OCI-LY1 (cell line): ENCODE data around the gene PCDHGA5.

ENCODE experiments used
- H2AFZ ChIP-seq: fragments of 200-600 bp; sonication (generic), shearing (Covaris generic); 2 replicates; pipeline ENCODE4 v1.6.0; 2014; ENCODE audit warnings: antibody characterized with exemption, mild to moderate bottlenecking, low read length
- H3F3A ChIP-seq: fragments of 200-600 bp; sonication (generic), shearing (Covaris generic); 2 replicates; pipeline ENCODE4 v1.6.0; 2014; ENCODE audit warnings: mild to moderate bottlenecking, antibody characterized with exemption, low read length, moderate library complexity; ENCODE audit not compliant: insufficient read depth
- H3K27ac ChIP-seq: fragments of 200-600 bp; sonication (generic); 2 replicates; pipeline ENCODE4 v1.5.1; 2014; ENCODE audit warnings: low read length, mixed run types, mild to moderate bottlenecking, low read depth; ENCODE audit not compliant: poor library complexity, severe bottlenecking
- H3K27me3 ChIP-seq: fragments of 200-600 bp; sonication (generic); 2 replicates; pipeline ENCODE4 v1.6.0; 2014; ENCODE audit warnings: antibody characterized with exemption, mild to moderate bottlenecking, low read length, moderate library complexity; ENCODE audit not compliant: insufficient read depth
- H3K36me3 ChIP-seq: fragments of 200-600 bp; sonication (generic); 2 replicates; pipeline ENCODE4 v1.6.1; 2014; ENCODE audit warnings: mild to moderate bottlenecking, antibody characterized with exemption, low read length, moderate library complexity, mixed read lengths; ENCODE audit not compliant: insufficient read depth
- H3K4me1 ChIP-seq: fragments of 200-600 bp; sonication (generic); 2 replicates; pipeline ENCODE4 v1.5.1; 2014; ENCODE audit warnings: mild to moderate bottlenecking, low read length, moderate library complexity; ENCODE audit not compliant: insufficient read depth, severe bottlenecking
- H3K4me2 ChIP-seq: fragments of 200-600 bp; sonication (generic), shearing (Covaris generic); 2 replicates; pipeline ENCODE4 v1.6.1; 2014; ENCODE audit warnings: low read length
- H3K4me3 ChIP-seq: fragments of 200-600 bp; sonication (generic); 2 replicates; pipeline ENCODE4 v1.5.1; 2014; ENCODE audit warnings: low read length, low read depth, mild to moderate bottlenecking, mixed read lengths; ENCODE audit not compliant: poor library complexity, severe bottlenecking
- H3K79me2 ChIP-seq: fragments of 200-600 bp; shearing (Covaris generic); 2 replicates; pipeline ENCODE4 v1.6.1; 2016; ENCODE audit warnings: mixed run types, low read length, mixed read lengths; ENCODE audit not compliant: insufficient read depth
- H3K9ac ChIP-seq: fragments of 200-600 bp; sonication (generic), shearing (Covaris generic); 2 replicates; pipeline ENCODE4 v1.6.1; 2014; ENCODE audit warnings: mild to moderate bottlenecking, low read length, mixed read lengths
- H3K9me2 ChIP-seq: fragments of 200-600 bp; sonication (generic), shearing (Covaris generic); 2 replicates; pipeline ENCODE4 v1.6.1; 2014; ENCODE audit warnings: low read depth, mild to moderate bottlenecking, low read length, mixed read lengths
- H3K9me3 ChIP-seq: fragments of 200-600 bp; shearing (Covaris generic); 2 replicates; pipeline ENCODE4 v1.6.1; 2014; ENCODE audit warnings: low read length, mixed read lengths
- H4K20me1 ChIP-seq: fragments of 200-600 bp; sonication (generic), shearing (Covaris generic); 2 replicates; pipeline ENCODE4 v1.6.0; 2016; ENCODE audit warnings: mild to moderate bottlenecking, low read length; ENCODE audit not compliant: insufficient read depth
- CTCF ChIP-seq: fragments of 200-600 bp; sonication (generic), shearing (Covaris generic); IDR thresholded peaks from 2 replicates; pipeline ENCODE4 v1.5.1; 2017; ENCODE audit warnings: mild to moderate bottlenecking, antibody characterized with exemption, low read length, moderate library complexity, mixed read lengths
- EZH2 ChIP-seq: fragments of 200-600 bp; sonication (generic), shearing (Covaris generic); IDR thresholded peaks from 2 replicates; pipeline ENCODE4 v1.8.0; 2017; ENCODE audit warnings: borderline replicate concordance, mixed run types, mild to moderate bottlenecking, antibody characterized with exemption, low read length, moderate library complexity, mixed read lengths

The PCDHGA5 gene

GRCh38 chr5:141320225-141321169, 43.5 kb upstream of the PCDHGA5 start, which contains the start of gene TAF7:
TAF7 (minus strand) TSS chr5:141320784; CDS start chr5:141320044, 740 bp downstream.
- Histone ChIP-seq H3K36me3 (peaks cover 43% of the 10 kb centered on the region), H3K9me3 (peaks cover 27% of the 10 kb centered on the region), H3K4me1 (peaks cover 19% of the 10 kb centered on the region), H2AFZ (peak within 1 kb of the TSS; percentile 21), H3K9me2 (no peaks in the 10 kb centered on the region), H3K4me2 (peak within 1 kb of the TSS; percentile 66), H3K4me3 (peak within 1 kb of the TSS; percentile 86), H3K27ac (peak within 1 kb of the TSS; percentile 88), H3F3A (no peaks in the 10 kb centered on the region), H3K27me3 (no peaks in the 10 kb centered on the region), H3K9ac (peak within 1 kb of the TSS; percentile 90), H3K79me2 (peaks cover 24% of the 10 kb centered on the region), H4K20me1 (no peaks in the 10 kb centered on the region)
- no peak for TF ChIP-seq EZH2
- TF ChIP-seq CTCF: peak; percentile 87

- Histone ChIP-seq H3K4me2 (no peak overlapping the region), H4K20me1 (no peaks in the 10 kb centered on the region), H3K79me2 (peaks cover 24% of the 10 kb centered on the region), H3K27me3 (no peaks in the 10 kb centered on the region), H3K36me3 (peaks cover 26% of the 10 kb centered on the region), H2AFZ (no peak overlapping the region), H3K4me1 (peaks cover 28% of the 10 kb centered on the region), H3K9me3 (peaks cover 20% of the 10 kb centered on the region), H3K9me2 (no peaks in the 10 kb centered on the region), H3F3A (no peaks in the 10 kb centered on the region), H3K27ac (no peak overlapping the region), H3K4me3 (no peak overlapping the region), H3K9ac (no peak overlapping the region)
- no peak for TF ChIP-seq CTCF
- TF ChIP-seq EZH2: no peak
Measured at GRCh38 chr5:141322261-141322660, 41.7 kb upstream of the PCDHGA5 start.

GRCh38 chr5:141326088-141326854, 37.7 kb upstream of the PCDHGA5 start:
- Histone ChIP-seq H3K4me3 (peak overlapping the region; percentile 68), H3K9me3 (no peaks in the 10 kb centered on the region; the same call in 1 of the 2 replicates)

More at GRCh38 chr5:141326088-141326854, 37.7 kb upstream of the PCDHGA5 start:
- H3K79me2 ChIP-seq: no peaks in the 10 kb centered on the region
- no peaks in the 10 kb centered on the region for H3K9me2 ChIP-seq
- peak overlapping the region; percentile 85 for H2AFZ ChIP-seq
- H3K27ac ChIP-seq: peak overlapping the region; percentile 38
- H3K4me2 ChIP-seq: peak overlapping the region; percentile 83
- peaks cover 17% of the 10 kb centered on the region for H3K4me1 ChIP-seq
- H3F3A ChIP-seq: no peaks in the 10 kb centered on the region
- H4K20me1 ChIP-seq: no peaks in the 10 kb centered on the region
- TF ChIP-seq CTCF (peak; percentile 84), EZH2 (no peak)
- H3K9ac ChIP-seq: peak overlapping the region; percentile 83
- no peaks in the 10 kb centered on the region for H3K36me3 ChIP-seq
- H3K27me3 ChIP-seq: no peaks in the 10 kb centered on the region
